Mesenchymal stem cell (in vitro differentiated cells and primary cell): ENCODE results near the gene RFX2.

Experiments
- DNase-seq: peaks from one replicate; pipeline ENCODE4 v3.0.0-alpha.2; 2013
- H2AFZ ChIP-seq: one replicate; pipeline ENCODE4 v1.6.1; 2013; ENCODE audit warnings: low read depth, mild to moderate bottlenecking, control low read depth, inconsistent platforms, low read length, moderate library complexity
- H2AK5ac ChIP-seq: 2 replicates; pipeline ENCODE4 v1.6.1; 2013; ENCODE audit warnings: low read length, moderate library complexity, mild to moderate bottlenecking, inconsistent platforms; ENCODE audit not compliant: severe bottlenecking
- H2BK120ac ChIP-seq: one replicate; pipeline ENCODE4 v1.6.1; 2013; ENCODE audit warnings: low read depth, mild to moderate bottlenecking, inconsistent platforms, low read length, moderate library complexity
- H2BK12ac ChIP-seq, 2 experiments: one replicate each; pipeline ENCODE4 v1.6.1; 2013; ENCODE audit warnings: inconsistent platforms in 2 of 2, low read length in 2 of 2, mild to moderate bottlenecking in 2 of 2, moderate library complexity in 2 of 2, control low read depth in 1 of 2
- H2BK15ac ChIP-seq: one replicate; pipeline ENCODE4 v1.6.1; 2013; ENCODE audit warnings: mild to moderate bottlenecking, low read depth, inconsistent platforms; ENCODE audit not compliant: poor library complexity, severe bottlenecking
- H2BK5ac ChIP-seq: 2 replicates; pipeline ENCODE4 v1.6.1; 2013; ENCODE audit warnings: low read depth, mild to moderate bottlenecking, low read length, control low read depth, inconsistent platforms; ENCODE audit not compliant: poor library complexity, severe bottlenecking
- H3K14ac ChIP-seq, 2 experiments: one replicate each; pipeline ENCODE4 v1.6.1; 2013; ENCODE audit warnings: inconsistent platforms in 2 of 2, low read length in 2 of 2, control low read depth in 1 of 2, mild to moderate bottlenecking in 1 of 2, moderate library complexity in 1 of 2
- H3K18ac ChIP-seq, 2 experiments: one replicate each; pipeline ENCODE4 v1.6.1; 2013; ENCODE audit warnings: inconsistent platforms in 2 of 2, low read length in 2 of 2, control low read depth in 1 of 2, low read depth in 1 of 2, mild to moderate bottlenecking in 1 of 2
- H3K23ac ChIP-seq, 2 experiments: one replicate each; pipeline ENCODE4 v1.6.1; 2013; ENCODE audit warnings: inconsistent platforms in 2 of 2, low read length in 2 of 2, mild to moderate bottlenecking in 2 of 2, moderate library complexity in 2 of 2, control low read depth in 1 of 2
- H3K27ac ChIP-seq: 2 replicates; pipeline ENCODE4 v1.5.1; 2013; ENCODE audit warnings: mild to moderate bottlenecking, moderate library complexity, low read length, control low read depth, inconsistent platforms; ENCODE audit not compliant: poor library complexity, severe bottlenecking
- H3K27me3 ChIP-seq, 2 experiments: 2 replicates each; pipeline versions ENCODE4 v1.6.1 to v1.7.0; 2013; ENCODE audit warnings: low read length in 2 of 2, mild to moderate bottlenecking in 2 of 2, moderate library complexity in 2 of 2, control low read depth in 1 of 2, inconsistent platforms in 1 of 2; ENCODE audit not compliant: control insufficient read depth in 1 of 2, insufficient read depth in 1 of 2
- H3K36me3 ChIP-seq, 2 experiments: 2 replicates each; pipeline versions ENCODE4 v1.6.1 to v1.7.0; 2013; ENCODE audit warnings: low read length in 2 of 2, control low read depth in 1 of 2, inconsistent platforms in 1 of 2, low read depth in 1 of 2, mild to moderate bottlenecking in 1 of 2; ENCODE audit not compliant: insufficient read depth in 2 of 2, control insufficient read depth in 1 of 2
- H3K4ac ChIP-seq, 2 experiments: one replicate each; pipeline ENCODE4 v1.6.1; 2013; ENCODE audit warnings: inconsistent platforms in 2 of 2, low read length in 2 of 2, mild to moderate bottlenecking in 2 of 2, moderate library complexity in 2 of 2, control low read depth in 1 of 2, low read depth in 1 of 2
- H3K4me1 ChIP-seq: 2 replicates; pipeline ENCODE4 v1.6.1; 2013; ENCODE audit warnings: low read depth, low read length, control low read depth; ENCODE audit not compliant: control insufficient read depth, insufficient read depth
- H3K4me2 ChIP-seq: 2 replicates; pipeline ENCODE4 v1.6.1; 2013; ENCODE audit warnings: low read length, mild to moderate bottlenecking, inconsistent platforms; ENCODE audit not compliant: poor library complexity, severe bottlenecking
- H3K4me3 ChIP-seq, 2 experiments: 2 replicates each; pipeline versions ENCODE4 v1.5.1 to v1.7.0; 2013; ENCODE audit warnings: low read length in 2 of 2, mild to moderate bottlenecking in 2 of 2, control low read depth in 1 of 2, low read depth in 1 of 2; ENCODE audit not compliant: insufficient read depth in 1 of 2
- H3K79me1 ChIP-seq: replicated peaks from 2 replicates; pipeline ENCODE4 v1.6.1; 2013; ENCODE audit warnings: mild to moderate bottlenecking, control low read depth, low read length, inconsistent platforms; ENCODE audit not compliant: poor library complexity, severe bottlenecking
- H3K9ac ChIP-seq: 2 replicates; pipeline ENCODE4 v1.7.0; 2013; ENCODE audit warnings: mild to moderate bottlenecking, low read length, moderate library complexity
- H3K9me3 ChIP-seq: 2 replicates; pipeline ENCODE4 v1.7.0; 2013; ENCODE audit warnings: mild to moderate bottlenecking, low read length; ENCODE audit not compliant: control insufficient read depth
- H4K8ac ChIP-seq: one replicate; pipeline ENCODE4 v1.6.1; 2013; ENCODE audit warnings: inconsistent platforms, mild to moderate bottlenecking, low read length, moderate library complexity
- H4K91ac ChIP-seq: one replicate; pipeline ENCODE4 v1.6.1; 2013; ENCODE audit warnings: mild to moderate bottlenecking, low read length, inconsistent platforms
- WGBS: methylation state at CpG from one replicate; pipeline ENCODE4 v1.1.7; 2013; ENCODE audit warnings: mixed read lengths; 5-methylcytosine and 5-hydroxymethylcytosine counted together

Gene RFX2

DNA sequence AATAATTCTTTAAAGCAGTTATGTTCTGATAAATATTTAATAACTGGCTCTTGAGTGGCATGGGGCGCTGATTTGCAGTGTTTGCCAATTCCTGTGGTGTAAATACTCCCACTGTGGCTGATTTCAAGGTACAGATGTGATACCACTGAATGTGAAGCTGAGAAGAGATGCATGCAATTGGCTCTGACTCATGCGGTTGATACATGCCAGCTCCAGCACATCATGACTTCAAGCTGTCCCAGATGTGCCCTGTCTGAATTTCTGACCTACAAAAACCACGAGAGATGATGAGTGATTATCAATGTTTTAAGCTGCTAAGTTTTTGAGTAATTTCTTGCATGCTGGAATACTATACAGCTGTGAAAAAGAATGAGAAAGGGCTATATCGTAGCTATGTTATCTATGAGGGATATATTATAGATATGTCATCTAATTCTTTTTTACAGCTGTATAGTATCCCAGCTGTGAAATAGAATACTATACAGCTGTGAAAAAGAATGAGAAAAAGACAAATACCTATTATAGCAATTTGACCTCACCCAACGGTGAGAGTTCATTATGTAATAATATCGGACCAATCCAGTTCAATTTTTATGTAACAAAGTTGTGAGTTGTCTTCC is 17.5 kb upstream of the RFX2 start:
- Histone ChIP-seq H3K14ac (no peak overlapping the region), H3K27ac (no peak overlapping the region), H2AK5ac (no peak overlapping the region), H3K18ac (no peak overlapping the region), H3K23ac (no peak overlapping the region), H2BK5ac (no peak overlapping the region), H2BK120ac (no peak overlapping the region), H3K4me3 (no peak overlapping the region), H3K27me3 (peaks cover 19% of the 10 kb centered on the region in 2 experiments), H2BK15ac (no peak overlapping the region), H3K4me2 (no peak overlapping the region), H3K4ac (no peak overlapping the region), H3K9ac (no peak overlapping the region), H3K4me1 (no peaks in the 10 kb centered on the region), H3K36me3 (no peaks in the 10 kb centered on the region), H3K79me1 (no peaks in the 10 kb centered on the region), H2BK12ac (no peak overlapping the region), H2AFZ (no peak overlapping the region), H3K9me3 (peaks cover 15% of the 10 kb centered on the region), H4K8ac (no peak overlapping the region), H4K91ac (no peak overlapping the region)
- DNase-seq: peak; percentile 28
- 74% methylated on average over 5 of the region's 6 CpGs for WGBS

GRCh38 chr19:6126335-6126974 is 16.2 kb upstream of the RFX2 start:
- Histone ChIP-seq H3K14ac (no peak overlapping the region), H3K36me3 (no peaks in the 10 kb centered on the region), H3K4ac (no peak overlapping the region), H2BK15ac (no peak overlapping the region), H3K23ac (no peak overlapping the region), H3K9ac (no peak overlapping the region), H3K4me2 (no peak overlapping the region), H2AFZ (no peak overlapping the region), H3K18ac (no peak overlapping the region), H4K8ac (no peak overlapping the region), H3K27me3 (peaks cover 7 to 11% of the 10 kb centered on the region in 2 experiments), H3K9me3 (peaks cover 15% of the 10 kb centered on the region), H2AK5ac (no peak overlapping the region), H2BK5ac (no peak overlapping the region), H3K79me1 (no peaks in the 10 kb centered on the region), H2BK120ac (no peak overlapping the region), H3K4me1 (no peaks in the 10 kb centered on the region), H3K4me3 (no peak overlapping the region), H2BK12ac (no peak overlapping the region), H4K91ac (no peak overlapping the region), H3K27ac (no peak overlapping the region)
- WGBS: 32% methylated on average over 3 of the region's 3 CpGs
- peak; percentile 85 for DNase-seq

GRCh38 chr19:6125571-6125989 is 15.3 kb upstream of the RFX2 start:
- Histone ChIP-seq H3K14ac (no peak overlapping the region), H4K91ac (no peak overlapping the region)

GRCh38 chr19:6119031-6119430 is 8.7 kb upstream of the RFX2 start:
- Histone ChIP-seq H4K91ac (no peak overlapping the region), H2AK5ac (no peak overlapping the region), H3K9me3 (peaks cover 5% of the 10 kb centered on the region), H3K4me2 (no peak overlapping the region), H3K4ac (no peak overlapping the region), H3K9ac (no peak overlapping the region), H3K27me3 (peaks cover 0 to 4% of the 10 kb centered on the region in 2 experiments), H2BK5ac (no peak overlapping the region), H3K79me1 (no peaks in the 10 kb centered on the region), H2BK15ac (no peak overlapping the region), H4K8ac (no peak overlapping the region), H3K23ac (no peak overlapping the region), H3K36me3 (no peaks in the 10 kb centered on the region), H2AFZ (no peak overlapping the region), H2BK120ac (no peak overlapping the region), H3K27ac (no peak overlapping the region), H3K14ac (no peak overlapping the region), H2BK12ac (no peak overlapping the region), H3K4me1 (no peaks in the 10 kb centered on the region), H3K18ac (no peak overlapping the region), H3K4me3 (no peak overlapping the region)
- DNase-seq: no peak

More at GRCh38 chr19:6125571-6125989, 15.3 kb upstream of the RFX2 start:
- no peak overlapping the region for H3K4me3 ChIP-seq
- H2BK120ac ChIP-seq: no peak overlapping the region
- H3K27me3 ChIP-seq: peaks cover under 1 to 2% of the 10 kb centered on the region in 2 experiments
- H2BK15ac ChIP-seq: no peak overlapping the region
- DNase-seq: peak; percentile 78
- no peak overlapping the region for H3K27ac ChIP-seq
- no peak overlapping the region for H4K8ac ChIP-seq
- H3K23ac ChIP-seq: no peak overlapping the region
- no peak overlapping the region for H2AK5ac ChIP-seq
- no peak overlapping the region for H3K4me2 ChIP-seq
- no peak overlapping the region for H2BK5ac ChIP-seq
- no peaks in the 10 kb centered on the region for H3K36me3 ChIP-seq
- no peak overlapping the region for H2AFZ ChIP-seq
- no peak overlapping the region for H3K9ac ChIP-seq
- H3K4ac ChIP-seq: no peak overlapping the region
- H2BK12ac ChIP-seq: no peak overlapping the region
- H3K4me1 ChIP-seq: no peaks in the 10 kb centered on the region
- H3K9me3 ChIP-seq: peaks cover 15% of the 10 kb centered on the region
- H3K18ac ChIP-seq: no peak overlapping the region
- 9% methylated on average over 6 of the region's 6 CpGs for WGBS
- H3K79me1 ChIP-seq: no peaks in the 10 kb centered on the region
